SK-N-SH treated with all-trans-retinoic acid at 6 μM for 48 hours (cell line): ENCODE data around the gene AQP4.

Source experiments
- ARNTL ChIP-seq: fragments of 450-650 bp; formaldehyde crosslinking; IDR thresholded peaks from 2 replicates; pipeline ENCODE4 v1.5.0; 2020; ENCODE audit warnings: low read depth, mild to moderate bottlenecking, moderate library complexity, borderline replicate concordance
- GLIS3 ChIP-seq: fragments of 250-450 bp; sonication (Bioruptor Pico); IDR thresholded peaks from 2 replicates; pipeline ENCODE4 v1.5.0; 2020; ENCODE audit warnings: mild to moderate bottlenecking, moderate library complexity
- ISL1 ChIP-seq: fragments of 250-450 bp; sonication (Bioruptor Pico); IDR thresholded peaks from 2 replicates; pipeline ENCODE4 v2.1.2; 2022; ENCODE audit warnings: mild to moderate bottlenecking, moderate library complexity
- SNAI2 ChIP-seq: fragments of 250-450 bp; sonication (Bioruptor Pico); IDR thresholded peaks from 2 replicates; pipeline ENCODE4 v1.5.0; 2020; ENCODE audit warnings: mild to moderate bottlenecking, moderate library complexity
- TCF4 ChIP-seq: fragments of 250-450 bp; sonication (Bioruptor Pico); IDR thresholded peaks from 2 replicates; pipeline ENCODE4 v1.8.0; 2021; ENCODE audit warnings: mild to moderate bottlenecking, moderate library complexity, borderline replicate concordance
- TOX ChIP-seq: fragments of 250-450 bp; sonication (Bioruptor Pico); IDR thresholded peaks from 2 replicates; pipeline ENCODE4 v1.8.0; 2021; ENCODE audit warnings: mild to moderate bottlenecking, moderate library complexity, borderline replicate concordance
- ZFP3 ChIP-seq: fragments of 250-450 bp; sonication (Bioruptor Pico); IDR thresholded peaks from 2 replicates; pipeline ENCODE4 v1.5.0; 2020; ENCODE audit warnings: mild to moderate bottlenecking, moderate library complexity
- ZFP30 ChIP-seq: fragments of 450-650 bp; formaldehyde crosslinking; IDR thresholded peaks from 2 replicates; pipeline ENCODE4 v1.5.0; 2022; ENCODE audit warnings: mild to moderate bottlenecking, moderate library complexity
- ZNF565 ChIP-seq: fragments of 450-650 bp; formaldehyde crosslinking; conservative IDR thresholded peaks from 2 replicates; pipeline ENCODE4 v1.5.0; 2020; ENCODE audit warnings: low read depth, mild to moderate bottlenecking, moderate library complexity
- TF ChIP-seq, protein P1 (sequence below): fragments of 250-450 bp; sonication (Bioruptor Pico); IDR thresholded peaks from 2 replicates; pipeline ENCODE4 v1.5.1; 2021; ENCODE audit warnings: mild to moderate bottlenecking, moderate library complexity
- TF ChIP-seq, protein P2 (sequence below): fragments of 250-450 bp; sonication (Bioruptor Pico); IDR thresholded peaks from 2 replicates; pipeline ENCODE4 v1.8.0; 2020; ENCODE audit warnings: mild to moderate bottlenecking, moderate library complexity, borderline replicate concordance
- TF ChIP-seq, protein P3 (sequence below): fragments of 250-450 bp; sonication (Bioruptor Pico); IDR thresholded peaks from 2 replicates; pipeline ENCODE4 v1.5.1; 2020; ENCODE audit warnings: low read depth, mild to moderate bottlenecking, moderate library complexity

DNA sequence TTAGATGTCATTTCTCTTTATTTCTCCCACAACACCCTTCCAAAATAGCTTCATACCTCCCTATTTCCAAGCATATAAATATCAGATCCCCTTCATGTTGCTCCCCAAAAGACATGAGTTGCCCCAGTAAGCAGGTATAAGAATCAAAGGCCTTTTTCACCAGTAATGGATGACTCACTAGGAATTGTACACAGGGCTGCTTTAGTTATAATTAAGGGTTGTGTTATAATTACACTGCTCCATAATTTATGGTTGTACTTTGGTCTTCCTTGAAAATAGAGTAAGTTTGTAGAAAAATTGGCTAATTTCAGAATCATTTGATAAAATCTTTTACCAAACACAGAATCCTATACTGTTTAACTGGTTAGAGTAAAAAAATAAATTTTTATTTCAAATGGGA lies 8.8 kb upstream of the AQP4 start:
- TF ChIP-seq ZNF565: no peak
- TF ChIP-seq, protein P1, sequence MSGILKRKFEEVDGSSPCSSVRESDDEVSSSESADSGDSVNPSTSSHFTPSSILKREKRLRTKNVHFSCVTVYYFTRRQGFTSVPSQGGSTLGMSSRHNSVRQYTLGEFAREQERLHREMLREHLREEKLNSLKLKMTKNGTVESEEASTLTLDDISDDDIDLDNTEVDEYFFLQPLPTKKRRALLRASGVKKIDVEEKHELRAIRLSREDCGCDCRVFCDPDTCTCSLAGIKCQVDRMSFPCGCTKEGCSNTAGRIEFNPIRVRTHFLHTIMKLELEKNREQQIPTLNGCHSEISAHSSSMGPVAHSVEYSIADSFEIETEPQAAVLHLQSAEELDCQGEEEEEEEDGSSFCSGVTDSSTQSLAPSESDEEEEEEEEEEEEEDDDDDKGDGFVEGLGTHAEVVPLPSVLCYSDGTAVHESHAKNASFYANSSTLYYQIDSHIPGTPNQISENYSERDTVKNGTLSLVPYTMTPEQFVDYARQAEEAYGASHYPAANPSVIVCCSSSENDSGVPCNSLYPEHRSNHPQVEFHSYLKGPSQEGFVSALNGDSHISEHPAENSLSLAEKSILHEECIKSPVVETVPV (CRISPR knock-in tag): no peak
- TF ChIP-seq, protein P2, sequence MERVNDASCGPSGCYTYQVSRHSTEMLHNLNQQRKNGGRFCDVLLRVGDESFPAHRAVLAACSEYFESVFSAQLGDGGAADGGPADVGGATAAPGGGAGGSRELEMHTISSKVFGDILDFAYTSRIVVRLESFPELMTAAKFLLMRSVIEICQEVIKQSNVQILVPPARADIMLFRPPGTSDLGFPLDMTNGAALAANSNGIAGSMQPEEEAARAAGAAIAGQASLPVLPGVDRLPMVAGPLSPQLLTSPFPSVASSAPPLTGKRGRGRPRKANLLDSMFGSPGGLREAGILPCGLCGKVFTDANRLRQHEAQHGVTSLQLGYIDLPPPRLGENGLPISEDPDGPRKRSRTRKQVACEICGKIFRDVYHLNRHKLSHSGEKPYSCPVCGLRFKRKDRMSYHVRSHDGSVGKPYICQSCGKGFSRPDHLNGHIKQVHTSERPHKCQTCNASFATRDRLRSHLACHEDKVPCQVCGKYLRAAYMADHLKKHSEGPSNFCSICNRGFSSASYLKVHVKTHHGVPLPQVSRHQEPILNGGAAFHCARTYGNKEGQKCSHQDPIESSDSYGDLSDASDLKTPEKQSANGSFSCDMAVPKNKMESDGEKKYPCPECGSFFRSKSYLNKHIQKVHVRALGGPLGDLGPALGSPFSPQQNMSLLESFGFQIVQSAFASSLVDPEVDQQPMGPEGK (CRISPR knock-in tag): no peak
- TF ChIP-seq ARNTL (CRISPR knock-in tag): no peak
- TF ChIP-seq, protein P3, sequence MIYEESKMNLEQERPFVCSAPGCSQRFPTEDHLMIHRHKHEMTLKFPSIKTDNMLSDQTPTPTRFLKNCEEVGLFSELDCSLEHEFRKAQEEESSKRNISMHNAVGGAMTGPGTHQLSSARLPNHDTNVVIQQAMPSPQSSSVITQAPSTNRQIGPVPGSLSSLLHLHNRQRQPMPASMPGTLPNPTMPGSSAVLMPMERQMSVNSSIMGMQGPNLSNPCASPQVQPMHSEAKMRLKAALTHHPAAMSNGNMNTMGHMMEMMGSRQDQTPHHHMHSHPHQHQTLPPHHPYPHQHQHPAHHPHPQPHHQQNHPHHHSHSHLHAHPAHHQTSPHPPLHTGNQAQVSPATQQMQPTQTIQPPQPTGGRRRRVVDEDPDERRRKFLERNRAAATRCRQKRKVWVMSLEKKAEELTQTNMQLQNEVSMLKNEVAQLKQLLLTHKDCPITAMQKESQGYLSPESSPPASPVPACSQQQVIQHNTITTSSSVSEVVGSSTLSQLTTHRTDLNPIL (CRISPR knock-in tag): no peak
- TF ChIP-seq SNAI2 (CRISPR knock-in tag): no peak
- no peak for TF ChIP-seq TOX (CRISPR knock-in tag)
- no peak for TF ChIP-seq TCF4 (CRISPR knock-in tag)
- TF ChIP-seq ZFP3 (CRISPR knock-in tag): no peak
- TF ChIP-seq GLIS3 (CRISPR knock-in tag): no peak
- no peak for TF ChIP-seq ISL1 (CRISPR knock-in tag)
- no peak for TF ChIP-seq ZFP30 (CRISPR knock-in tag)
